HG03460 (cell line): Measurements from ENCODE around the gene EVI5L.
A peak's percentile ranks its signal among the peaks of the same experiment; 100 is the strongest.

ENCODE experiments used
- ATAC-seq: cut with Tn5 transposase; IDR thresholded peaks from one replicate; pipeline ENCODE4 v1.9.1; 2021; ENCODE audit not compliant: unreplicated experiment

EVI5L gene

GRCh38 chr19:7859831-7860713 is 30.1 kb downstream of the EVI5L start:
- no peak for ATAC-seq

DNA sequence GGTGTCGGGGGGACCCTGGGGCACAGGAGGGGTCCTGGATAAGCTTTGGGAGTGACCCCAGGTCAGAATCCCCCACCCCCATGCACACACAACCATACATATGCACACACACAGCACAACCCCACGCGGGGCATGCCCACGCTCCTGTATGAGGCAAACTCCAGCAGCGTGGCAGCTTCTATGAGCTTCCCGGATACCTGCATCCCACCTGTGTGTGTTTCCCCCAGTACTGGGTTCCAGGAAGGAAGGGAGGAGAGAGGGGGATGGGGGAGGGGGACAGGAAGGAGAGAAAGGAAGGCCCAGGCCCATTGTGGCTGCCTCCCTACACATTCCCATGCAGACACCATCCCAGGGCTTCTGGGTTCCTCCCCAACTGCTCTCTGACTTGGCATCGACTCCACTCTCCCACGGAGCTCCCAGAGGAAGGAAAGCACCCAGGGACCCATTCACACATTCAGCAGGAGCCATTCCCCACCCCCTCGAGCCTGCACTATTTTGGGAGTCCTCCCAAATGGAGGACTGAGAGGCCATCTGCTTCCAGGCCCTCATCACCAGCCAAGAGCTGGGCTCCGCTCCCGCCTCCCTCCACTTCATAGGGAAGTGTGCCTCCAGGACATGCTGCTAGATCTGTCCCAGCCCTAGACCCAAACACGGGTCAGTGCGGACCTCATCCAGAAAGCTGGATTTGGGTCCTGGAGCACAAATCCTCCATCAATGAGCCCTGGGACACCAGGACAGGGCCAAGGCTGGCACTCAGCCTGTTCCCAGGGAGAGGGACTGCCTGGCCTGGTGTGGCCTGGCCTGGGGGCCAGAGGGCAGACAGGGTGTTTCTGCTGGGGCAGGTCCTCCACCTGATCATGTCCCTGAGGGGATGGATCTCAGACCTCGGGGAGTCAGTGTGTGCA is 30.9 kb downstream of the EVI5L start:
- ATAC-seq: no peak

DNA sequence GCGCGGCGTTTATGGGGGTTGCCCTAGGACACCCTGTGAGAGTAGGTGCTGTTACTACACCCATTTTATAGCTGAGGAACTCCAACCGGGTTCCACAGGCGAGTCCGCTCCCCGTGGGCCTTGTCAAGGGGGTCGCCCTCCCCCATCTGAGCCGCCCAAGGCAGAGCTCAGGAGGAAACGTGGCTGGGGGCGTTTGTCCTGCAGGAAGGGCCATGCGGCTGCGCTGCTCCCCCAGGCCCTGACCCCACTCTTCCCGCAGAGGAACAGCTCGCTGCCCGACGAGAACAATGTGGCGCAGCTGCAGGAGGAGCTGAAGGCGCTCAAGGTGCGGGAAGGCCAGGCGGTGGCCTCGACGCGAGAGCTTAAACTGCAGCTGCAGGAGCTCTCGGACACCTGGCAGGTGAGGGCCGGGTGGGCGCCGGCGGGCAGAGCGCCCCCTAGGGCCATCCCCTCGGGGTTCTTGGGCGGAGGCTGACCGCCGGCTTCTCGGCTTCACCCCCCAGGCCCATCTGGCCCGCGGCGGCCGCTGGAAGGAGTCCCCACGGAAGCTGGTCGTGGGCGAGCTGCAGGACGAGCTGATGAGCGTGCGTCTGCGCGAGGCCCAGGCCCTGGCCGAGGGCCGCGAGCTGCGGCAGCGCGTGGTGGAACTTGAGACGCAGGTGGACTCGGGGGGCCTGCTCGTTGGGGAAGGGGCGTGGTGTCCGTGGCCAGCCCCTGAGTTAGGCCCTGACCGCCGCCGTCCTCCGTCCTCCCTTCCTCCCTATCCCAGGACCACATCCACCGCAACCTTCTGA is 31.8 kb downstream of the EVI5L start:
- ATAC-seq: no peak

DNA sequence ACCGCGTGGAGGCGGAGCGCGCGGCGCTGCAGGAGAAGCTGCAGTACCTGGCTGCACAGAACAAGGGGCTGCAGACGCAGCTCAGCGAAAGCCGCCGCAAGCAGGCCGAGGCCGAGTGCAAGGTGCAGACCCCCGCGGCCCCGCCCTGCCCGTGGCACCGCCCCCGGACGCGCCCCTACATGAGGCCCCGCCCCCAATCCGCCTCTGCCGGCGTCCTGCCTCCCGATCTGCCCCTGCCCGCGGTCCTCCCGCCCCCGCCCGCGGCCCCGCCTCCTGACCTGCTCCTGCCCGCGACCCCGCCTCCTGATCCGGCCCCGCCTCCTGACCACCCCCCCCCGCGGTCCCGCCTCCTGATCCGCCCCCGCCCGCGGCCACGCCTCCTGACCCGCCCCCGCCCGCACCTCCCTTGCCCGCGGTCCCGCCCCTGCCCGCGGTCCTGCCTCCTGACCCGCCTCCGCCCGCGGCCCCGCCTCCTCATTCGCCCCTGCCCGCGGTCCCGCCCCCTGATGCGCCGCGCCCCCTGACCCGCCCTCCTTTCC is 32.5 kb downstream of the EVI5L start:
- ATAC-seq: no peak

DNA sequence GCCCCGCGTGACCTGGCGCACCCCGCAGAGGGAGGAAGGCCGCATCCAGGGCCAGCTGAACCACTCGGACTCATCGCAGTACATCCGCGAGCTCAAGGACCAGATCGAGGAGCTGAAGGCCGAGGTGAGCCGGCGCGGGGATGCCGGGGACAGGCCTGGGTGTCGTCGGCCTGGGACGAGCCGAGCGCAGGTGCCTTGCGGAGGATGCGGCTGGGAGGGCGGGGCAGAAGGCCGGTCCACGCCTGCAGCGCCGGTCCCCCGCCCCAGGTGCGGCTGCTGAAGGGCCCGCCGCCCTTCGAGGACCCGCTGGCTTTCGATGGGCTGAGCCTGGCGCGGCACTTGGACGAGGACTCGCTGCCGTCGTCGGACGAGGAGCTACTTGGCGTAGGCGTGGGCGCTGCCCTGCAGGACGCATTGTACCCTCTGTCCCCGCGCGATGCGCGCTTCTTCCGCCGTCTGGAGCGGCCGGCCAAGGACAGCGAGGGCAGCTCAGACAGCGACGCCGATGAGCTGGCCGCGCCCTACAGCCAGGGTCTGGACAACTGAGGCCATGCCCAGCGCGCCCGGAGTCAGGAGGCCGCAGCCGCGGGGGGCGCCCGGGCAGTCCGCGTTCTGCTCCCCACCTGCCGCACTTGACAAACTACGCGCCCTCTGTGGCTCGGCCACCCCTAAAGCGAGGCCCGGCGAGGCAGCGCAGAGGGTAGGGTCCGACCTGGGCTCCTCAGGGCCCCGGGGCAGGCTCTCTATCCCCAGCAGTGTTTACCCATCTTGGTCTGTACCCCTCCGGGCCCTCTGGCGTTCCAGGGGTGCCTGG is 33.3 kb downstream of the EVI5L start:
- no peak for ATAC-seq

- no peak for ATAC-seq
These were observed 34.1 kb downstream of the EVI5L start for GRCh38 chr19:7863971-7864689.

DNA sequence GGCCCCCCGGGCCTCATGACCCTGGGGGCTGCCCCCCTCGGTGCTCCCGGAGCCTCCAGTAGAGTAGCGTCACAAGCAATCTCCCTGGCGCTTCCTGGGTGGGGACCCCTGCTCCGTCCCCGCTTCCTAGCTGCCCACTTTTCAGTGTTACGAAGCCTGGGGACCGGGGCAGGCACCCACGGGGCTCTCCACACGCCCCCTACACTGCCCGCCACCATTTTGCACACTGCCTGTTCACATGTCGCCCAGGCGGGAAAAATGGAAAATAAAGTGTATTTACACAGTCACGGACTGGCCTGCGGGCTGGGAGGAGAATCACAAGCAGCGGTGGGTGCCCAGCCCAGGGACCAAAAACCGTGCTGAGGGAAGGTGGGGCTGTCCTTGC is 34.7 kb downstream of the EVI5L start:
- no peak for ATAC-seq

- ATAC-seq: no peak
These were observed 35.4 kb downstream of the EVI5L start for GRCh38 chr19:7865262-7865911.

DNA sequence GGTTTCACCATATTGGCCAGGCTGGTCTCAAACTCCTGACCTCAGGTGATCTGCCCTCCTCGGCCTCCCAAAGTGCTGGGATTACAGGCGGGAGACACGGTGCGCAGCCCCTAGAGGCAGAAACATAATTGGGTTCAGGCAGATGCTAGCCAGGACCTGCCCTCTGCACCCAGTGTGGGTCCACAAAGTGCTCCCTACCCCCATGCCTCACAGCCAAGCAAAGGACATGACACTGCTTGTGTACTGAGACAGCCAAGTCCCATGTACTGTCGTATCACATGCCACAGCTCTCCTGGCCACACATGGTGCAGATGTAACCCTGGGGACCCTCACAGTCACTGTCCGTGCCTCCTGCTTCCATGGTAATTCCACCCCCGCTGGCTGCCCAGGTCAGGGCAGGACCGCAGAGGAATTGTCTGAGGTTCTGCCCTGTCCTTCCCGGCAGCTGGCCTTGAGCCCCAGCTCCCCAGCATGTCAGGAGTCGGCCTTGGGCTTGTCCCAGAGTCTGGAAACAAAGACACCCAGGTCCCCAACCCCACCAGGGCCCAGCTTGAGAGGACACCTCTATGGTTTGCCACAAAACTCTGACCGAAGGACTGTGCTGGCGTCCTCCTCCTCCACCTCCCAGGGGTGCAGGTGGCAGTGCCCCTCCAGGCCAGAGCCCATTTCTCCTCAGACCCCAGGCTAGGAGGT is 36.5 kb downstream of the EVI5L start:
- ATAC-seq: no peak

- no peak for ATAC-seq
These were observed 37.2 kb downstream of the EVI5L start for GRCh38 chr19:7867092-7867844.

DNA sequence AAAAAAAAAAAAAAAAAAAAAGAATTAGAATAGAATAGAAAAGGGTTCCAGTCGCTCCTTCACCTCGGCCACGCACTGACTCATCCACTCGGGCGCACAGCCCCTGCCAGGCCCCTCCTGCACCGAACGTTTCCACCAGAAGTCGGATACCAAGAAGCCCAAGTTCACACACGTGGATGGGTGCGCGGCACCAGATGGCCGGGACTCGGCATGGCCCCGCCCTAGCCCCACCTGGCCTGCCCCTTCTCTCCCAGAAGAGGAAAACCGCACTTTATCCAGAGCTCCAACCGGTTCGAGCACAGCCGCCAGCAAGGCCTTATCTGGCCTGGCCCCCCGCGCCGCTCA is 38.3 kb downstream of the EVI5L start:
- ATAC-seq: no peak

GRCh38 chr19:7868671-7869452 is 38.8 kb downstream of the EVI5L start:
- peak; percentile 60 for ATAC-seq

DNA sequence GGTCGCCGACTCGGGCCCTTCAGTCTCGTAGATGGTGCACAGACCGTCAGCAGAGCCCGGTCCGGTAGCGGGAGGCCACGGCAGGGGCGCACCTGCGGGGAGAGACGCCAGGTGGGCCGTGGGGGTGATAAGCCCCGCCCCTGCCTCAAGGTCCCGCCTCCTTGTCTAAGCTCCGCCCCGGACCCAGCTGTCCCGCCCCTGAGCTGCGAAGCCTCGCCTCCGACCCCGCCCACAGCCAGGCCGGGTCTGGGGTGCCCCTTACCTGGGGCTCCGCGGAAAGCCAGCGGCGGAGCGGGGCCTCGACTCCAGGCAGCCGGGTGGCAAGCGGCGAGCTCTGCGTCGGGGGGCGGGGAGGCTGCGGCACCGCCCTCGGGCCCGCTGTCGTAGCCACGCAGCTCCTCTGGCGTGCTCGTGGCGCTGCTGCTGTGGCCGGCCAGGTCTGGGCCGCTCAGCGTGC is 39.5 kb downstream of the EVI5L start:
- ATAC-seq: peak; percentile 37

GRCh38 chr19:7869910-7870511 is 40.0 kb downstream of the EVI5L start:
- no peak for ATAC-seq

DNA sequence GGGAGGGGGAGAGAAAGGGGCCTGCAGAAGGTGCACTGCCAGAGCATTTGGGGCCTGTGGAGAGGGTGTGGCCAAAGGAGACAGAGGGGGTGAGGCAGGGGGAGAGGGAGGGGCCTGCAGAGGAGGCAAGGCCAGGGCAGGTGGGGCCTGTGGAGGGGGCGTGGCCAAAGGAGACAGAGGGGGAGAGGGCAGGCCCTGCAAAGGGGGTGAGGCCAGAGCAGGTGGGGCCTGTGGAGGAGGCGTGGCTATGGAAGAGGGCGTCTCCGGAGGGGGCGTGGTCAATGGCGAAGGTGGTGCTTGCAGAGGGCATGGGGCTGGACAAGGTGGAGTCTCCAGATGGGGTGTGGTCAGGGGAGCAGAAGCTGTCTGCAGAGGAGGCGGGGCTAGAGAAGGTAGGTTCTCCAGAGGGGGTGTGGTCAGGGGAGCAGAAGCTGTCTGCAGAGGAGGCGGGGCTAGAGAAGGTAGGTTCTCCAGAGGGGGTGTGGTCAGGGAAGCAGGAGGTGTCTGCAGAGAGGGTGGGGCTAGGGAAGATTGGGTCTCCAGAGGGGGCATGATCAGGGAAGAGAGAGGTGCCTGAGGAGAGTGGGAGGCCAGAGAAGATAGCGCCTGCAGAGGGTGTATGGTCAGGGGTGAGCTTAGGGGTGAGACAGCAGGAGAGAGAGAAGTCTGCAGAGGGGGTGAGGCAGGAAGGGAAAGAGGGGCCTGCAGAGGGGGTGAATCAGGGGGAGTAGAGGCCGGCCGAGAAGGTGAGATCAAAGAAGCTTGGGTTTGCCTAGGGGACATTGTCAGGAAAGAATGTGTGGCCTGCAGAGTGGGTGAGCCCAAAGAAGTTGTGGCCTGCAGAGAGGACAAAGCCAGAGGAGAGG is 40.8 kb downstream of the EVI5L start:
- no peak for ATAC-seq
